GM12892 (cell line): ENCODE results near the gene NEB.

Experiments used
- POLR2A ChIP-seq: IDR thresholded peaks from 2 replicates; pipeline ENCODE4 v1.6.1; 2011; ENCODE audit warnings: low read depth, low read length, control low read depth
- POLR2AphosphoS5 ChIP-seq: IDR thresholded peaks from 2 replicates; pipeline ENCODE4 v1.6.1; 2011; ENCODE audit warnings: low read depth, low read length, control low read depth
- TAF1 ChIP-seq: IDR thresholded peaks from 2 replicates; pipeline ENCODE4 v1.6.1; 2011; ENCODE audit warnings: low read depth, mild to moderate bottlenecking, control low read depth, low read length, borderline replicate concordance

GRCh38 chr2:151713291-151713903 lies 20.9 kb downstream of the NEB start:
- TF ChIP-seq POLR2A (no peak), TAF1 (no peak), POLR2AphosphoS5 (no peak)
